ENCODE measurements around the gene TBRG1.

Gene TBRG1

DNA sequence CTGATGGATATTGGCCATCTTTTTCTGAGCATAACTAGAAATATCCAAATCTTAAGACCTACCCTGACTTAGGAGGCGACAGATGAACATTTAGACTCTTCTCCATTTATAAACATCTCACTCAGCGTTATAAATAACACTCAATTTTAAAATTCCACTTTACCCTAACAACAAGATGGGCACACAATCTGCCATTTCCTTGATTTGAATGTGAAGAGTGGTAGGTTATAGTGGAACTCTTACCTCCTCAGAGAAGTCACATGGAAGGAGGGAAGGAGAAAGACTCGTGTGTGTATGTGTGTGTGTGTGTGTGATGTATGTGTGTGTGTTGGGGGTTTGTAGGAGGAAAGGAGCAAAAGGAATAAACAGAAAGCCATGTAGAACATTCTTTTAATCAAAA lies 35.8 kb downstream of the TBRG1 start:
- Histone ChIP-seq H3F3A (ENCODE audit: insufficient read depth, low read length) (no peaks in the 10 kb centered on the region), H3K4me1 (ENCODE audit: insufficient read depth, low read length, severe bottlenecking) (no peaks in the 10 kb centered on the region), H3K9me3 (ENCODE audit: low read length) (no peaks in the 10 kb centered on the region), H3K9me2 (ENCODE audit: low read depth, low read length) (no peaks in the 10 kb centered on the region), H3K4me2 (ENCODE audit: low read length) (no peak overlapping the region), H4K20me1 (ENCODE audit: insufficient read depth, low read length) (no peaks in the 10 kb centered on the region), H3K27me3 (ENCODE audit: insufficient read depth, low read length) (no peaks in the 10 kb centered on the region), H3K9ac (ENCODE audit: low read length) (no peak overlapping the region), H3K36me3 (ENCODE audit: insufficient read depth, low read length) (no peaks in the 10 kb centered on the region), H3K27ac (ENCODE audit: low read depth, low read length, poor library complexity, severe bottlenecking) (no peak overlapping the region), H3K79me2 (ENCODE audit: insufficient read depth, low read length) (no peaks in the 10 kb centered on the region), H2AFZ (ENCODE audit: low read length) (no peak overlapping the region), H3K4me3 (ENCODE audit: low read depth, low read length, poor library complexity, severe bottlenecking) (no peak overlapping the region)
- TF ChIP-seq, protein P1, sequence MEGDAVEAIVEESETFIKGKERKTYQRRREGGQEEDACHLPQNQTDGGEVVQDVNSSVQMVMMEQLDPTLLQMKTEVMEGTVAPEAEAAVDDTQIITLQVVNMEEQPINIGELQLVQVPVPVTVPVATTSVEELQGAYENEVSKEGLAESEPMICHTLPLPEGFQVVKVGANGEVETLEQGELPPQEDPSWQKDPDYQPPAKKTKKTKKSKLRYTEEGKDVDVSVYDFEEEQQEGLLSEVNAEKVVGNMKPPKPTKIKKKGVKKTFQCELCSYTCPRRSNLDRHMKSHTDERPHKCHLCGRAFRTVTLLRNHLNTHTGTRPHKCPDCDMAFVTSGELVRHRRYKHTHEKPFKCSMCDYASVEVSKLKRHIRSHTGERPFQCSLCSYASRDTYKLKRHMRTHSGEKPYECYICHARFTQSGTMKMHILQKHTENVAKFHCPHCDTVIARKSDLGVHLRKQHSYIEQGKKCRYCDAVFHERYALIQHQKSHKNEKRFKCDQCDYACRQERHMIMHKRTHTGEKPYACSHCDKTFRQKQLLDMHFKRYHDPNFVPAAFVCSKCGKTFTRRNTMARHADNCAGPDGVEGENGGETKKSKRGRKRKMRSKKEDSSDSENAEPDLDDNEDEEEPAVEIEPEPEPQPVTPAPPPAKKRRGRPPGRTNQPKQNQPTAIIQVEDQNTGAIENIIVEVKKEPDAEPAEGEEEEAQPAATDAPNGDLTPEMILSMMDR (IDR thresholded peaks at IDR 0.05; ENCODE audit: low read length) = no peak
- TF ChIP-seq EZH2 (IDR thresholded peaks at IDR 0.05; ENCODE audit: borderline replicate concordance, low read length) = no peak

DNA sequence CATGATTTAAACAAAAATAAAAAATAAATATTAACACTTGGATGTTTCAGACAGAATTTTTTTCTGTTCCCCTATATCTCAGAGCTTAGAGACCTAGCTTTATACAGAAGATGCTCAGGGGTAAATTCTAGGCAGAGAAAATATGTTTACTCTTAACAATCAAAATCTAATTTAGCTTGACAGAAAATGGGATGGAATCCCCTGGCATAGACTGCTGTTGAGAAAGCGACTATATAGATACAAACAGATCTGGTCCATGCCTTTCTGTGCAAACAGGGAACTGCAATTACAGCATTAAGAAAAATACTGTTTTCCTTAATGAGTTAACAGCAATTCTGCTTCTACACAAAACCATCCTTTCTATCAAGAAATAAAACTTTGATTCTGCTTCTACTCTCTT lies 36.3 kb downstream of the TBRG1 start:
- Histone ChIP-seq H3F3A (ENCODE audit: insufficient read depth, low read length) (no peaks in the 10 kb centered on the region), H3K9me2 (ENCODE audit: low read depth, low read length) (no peaks in the 10 kb centered on the region), H3K4me1 (ENCODE audit: insufficient read depth, low read length, severe bottlenecking) (no peaks in the 10 kb centered on the region), H4K20me1 (ENCODE audit: insufficient read depth, low read length) (no peaks in the 10 kb centered on the region), H2AFZ (ENCODE audit: low read length) (no peak overlapping the region), H3K27me3 (ENCODE audit: insufficient read depth, low read length) (no peaks in the 10 kb centered on the region), H3K36me3 (ENCODE audit: insufficient read depth, low read length) (no peaks in the 10 kb centered on the region), H3K4me3 (ENCODE audit: low read depth, low read length, poor library complexity, severe bottlenecking) (no peak overlapping the region), H3K9ac (ENCODE audit: low read length) (no peak overlapping the region), H3K27ac (ENCODE audit: low read depth, low read length, poor library complexity, severe bottlenecking) (no peak overlapping the region), H3K4me2 (ENCODE audit: low read length) (no peak overlapping the region), H3K9me3 (ENCODE audit: low read length) (no peaks in the 10 kb centered on the region), H3K79me2 (ENCODE audit: insufficient read depth, low read length) (no peaks in the 10 kb centered on the region)
- no peak for TF ChIP-seq EZH2 (IDR thresholded peaks at IDR 0.05; ENCODE audit: borderline replicate concordance, low read length)
- TF ChIP-seq, protein P1 (IDR thresholded peaks at IDR 0.05; ENCODE audit: low read length) = no peak

DNA sequence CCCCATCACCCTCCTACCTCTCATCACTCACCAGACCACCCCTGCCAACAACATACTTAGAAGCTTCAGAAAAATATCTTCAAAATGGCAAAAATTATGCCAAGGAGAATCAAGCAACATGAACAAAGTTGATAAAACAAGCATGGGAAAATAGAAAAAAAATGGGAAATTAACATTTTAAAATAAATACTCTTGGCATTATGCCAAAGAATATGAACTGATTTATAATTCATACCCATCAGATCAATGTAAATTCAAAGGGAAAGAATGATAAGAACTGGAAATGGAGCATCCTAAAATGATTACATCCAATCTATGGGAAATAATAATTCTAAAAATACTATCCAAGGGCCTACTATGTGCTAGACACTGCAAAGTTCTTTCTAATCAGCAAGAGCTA lies 38.9 kb downstream of the TBRG1 start:
- H3K9me2 ChIP-seq (ENCODE audit: low read depth, low read length) = no peaks in the 10 kb centered on the region
- H3K27me3 ChIP-seq (ENCODE audit: insufficient read depth, low read length) = no peaks in the 10 kb centered on the region
- no peaks in the 10 kb centered on the region for H3F3A ChIP-seq (ENCODE audit: insufficient read depth, low read length)
- H4K20me1 ChIP-seq (ENCODE audit: insufficient read depth, low read length) = no peaks in the 10 kb centered on the region
- H3K27ac ChIP-seq (ENCODE audit: low read depth, low read length, poor library complexity, severe bottlenecking) = no peak overlapping the region
- H3K79me2 ChIP-seq (ENCODE audit: insufficient read depth, low read length) = no peaks in the 10 kb centered on the region
- H3K9ac ChIP-seq (ENCODE audit: low read length) = no peak overlapping the region
- no peak overlapping the region for H3K4me2 ChIP-seq (ENCODE audit: low read length)
- TF ChIP-seq EZH2 (IDR thresholded peaks at IDR 0.05; ENCODE audit: borderline replicate concordance, low read length) = no peak
- TF ChIP-seq, protein P1 (IDR thresholded peaks at IDR 0.05; ENCODE audit: low read length) = no peak
- no peaks in the 10 kb centered on the region for H3K9me3 ChIP-seq (ENCODE audit: low read length)
- no peak overlapping the region for H3K4me3 ChIP-seq (ENCODE audit: low read depth, low read length, poor library complexity, severe bottlenecking)
- no peaks in the 10 kb centered on the region for H3K36me3 ChIP-seq (ENCODE audit: insufficient read depth, low read length)
- no peak overlapping the region for H2AFZ ChIP-seq (ENCODE audit: low read length)
- H3K4me1 ChIP-seq (ENCODE audit: insufficient read depth, low read length, severe bottlenecking) = no peaks in the 10 kb centered on the region
